GM21526 (cell line): ENCODE results near the gene NFATC4.
"Not testable (repeated sequence)": the region's sequence is repeated elsewhere in the genome, so short reads cannot be mapped to it uniquely, and the experiment has no call there.

Experiments used
- ATAC-seq: cut with Tn5 transposase; IDR thresholded peaks from one replicate; pipeline ENCODE4 v1.9.1; 2021; ENCODE audit warnings: moderate library complexity; ENCODE audit not compliant: unreplicated experiment, low FRiP score

Gene NFATC4

DNA sequence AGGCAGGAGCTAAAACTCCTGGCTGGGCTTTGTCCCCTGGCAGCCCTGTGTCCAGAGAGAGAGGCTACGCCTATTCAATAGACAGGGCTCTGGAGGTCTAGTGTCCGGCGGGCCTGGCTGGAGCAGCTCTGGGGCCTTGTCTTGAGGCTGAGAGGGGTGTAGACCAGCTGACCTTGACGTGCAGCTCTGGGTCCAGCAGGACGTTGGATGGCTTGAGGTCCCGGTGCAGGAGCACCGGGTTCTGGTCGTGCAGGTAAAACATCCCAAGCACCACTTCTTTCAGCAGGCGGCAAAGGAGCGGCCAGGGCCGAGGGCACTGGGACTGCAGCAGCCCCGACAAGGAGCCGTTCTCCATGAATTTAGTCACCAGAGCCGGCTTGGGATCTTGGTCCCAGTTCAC is 29.1 kb upstream of the NFATC4 start:
- no peak for ATAC-seq

DNA sequence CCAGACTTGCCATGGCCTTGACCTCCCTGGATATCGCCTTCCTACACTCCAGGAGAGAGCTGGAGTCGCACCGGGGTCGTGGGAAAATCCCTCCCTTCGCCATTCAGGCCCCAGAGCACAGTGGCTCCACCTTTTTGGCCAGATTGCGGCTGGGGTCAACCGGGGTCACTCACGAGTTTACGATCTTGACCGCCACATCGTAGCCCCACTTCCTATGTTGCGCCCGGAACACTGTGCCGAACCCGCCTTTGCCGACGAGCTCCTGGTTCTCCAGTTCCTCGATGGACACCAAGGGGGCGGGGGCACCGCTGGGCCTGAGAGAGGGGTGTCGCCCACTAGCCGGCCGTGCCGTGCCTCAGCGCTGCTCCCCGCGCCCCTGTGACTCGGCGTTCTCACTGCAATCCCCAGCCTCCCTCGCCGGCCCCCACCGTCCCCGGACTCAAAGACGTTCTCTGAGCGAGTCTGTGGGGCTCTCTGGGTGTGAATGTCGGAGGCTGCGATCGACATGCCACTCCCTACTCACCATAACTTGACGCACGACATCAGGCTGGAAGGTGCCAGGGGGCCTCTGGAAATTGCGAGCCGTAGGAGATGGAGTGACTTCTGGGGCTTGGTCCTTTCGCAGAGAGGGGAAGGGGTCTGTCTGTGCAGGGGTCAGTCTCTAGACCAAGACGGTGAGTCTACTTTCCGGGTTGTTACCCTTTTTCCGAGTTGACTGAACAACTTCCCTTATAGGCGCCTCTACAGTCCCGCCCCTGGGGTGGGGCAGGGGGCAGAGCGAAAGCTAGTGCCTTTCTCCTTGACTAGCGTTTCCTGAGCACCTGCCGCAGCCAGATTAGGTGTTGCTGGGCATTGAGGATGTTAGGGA is 28.5 kb upstream of the NFATC4 start, which contains the start of gene RIPK3:
Gene RIPK3 (minus strand): TSS at position 708 of the 868 bp plus-strand sequence. CDS start 165 bp downstream, at position 543.
- peak; percentile 73 for ATAC-seq

DNA sequence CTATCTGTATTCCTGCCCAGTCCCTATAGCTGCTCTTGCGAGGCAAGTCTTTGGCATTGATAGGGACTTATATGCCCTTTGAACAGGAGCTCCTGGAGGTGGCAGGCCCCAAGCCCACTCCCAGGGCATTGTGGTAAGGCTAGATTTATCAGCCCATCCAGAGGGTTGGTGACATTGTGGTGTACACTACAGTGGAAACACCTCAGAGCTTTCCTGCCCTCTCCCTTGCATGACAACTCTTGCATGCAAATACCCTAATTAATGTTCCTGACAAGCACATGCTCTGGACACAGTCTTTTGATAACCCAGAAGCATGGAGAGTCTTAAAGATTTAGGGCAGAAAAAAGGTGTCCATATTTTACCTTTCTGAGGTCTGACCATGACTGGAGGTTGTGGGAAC is 27.4 kb upstream of the NFATC4 start:
- no peak for ATAC-seq

DNA sequence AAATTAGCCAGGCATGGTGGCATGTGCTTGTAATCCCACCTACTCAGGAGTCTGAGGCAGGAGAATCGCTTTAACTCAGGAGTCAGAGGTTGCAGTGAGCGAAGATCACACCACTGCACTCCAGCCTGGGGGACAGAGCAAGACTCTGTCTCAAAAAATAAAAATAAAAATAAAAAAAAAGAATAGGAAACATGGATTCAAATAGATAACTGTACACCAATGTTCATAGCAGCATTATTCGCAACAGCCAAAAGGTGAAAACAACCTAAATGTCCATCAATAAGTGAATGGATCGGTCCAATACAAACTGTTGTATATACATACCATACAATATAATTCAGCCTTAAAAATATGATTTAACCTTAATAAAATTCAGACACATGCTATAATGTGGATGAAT is 25.1 kb upstream of the NFATC4 start:
- ATAC-seq: no peak

DNA sequence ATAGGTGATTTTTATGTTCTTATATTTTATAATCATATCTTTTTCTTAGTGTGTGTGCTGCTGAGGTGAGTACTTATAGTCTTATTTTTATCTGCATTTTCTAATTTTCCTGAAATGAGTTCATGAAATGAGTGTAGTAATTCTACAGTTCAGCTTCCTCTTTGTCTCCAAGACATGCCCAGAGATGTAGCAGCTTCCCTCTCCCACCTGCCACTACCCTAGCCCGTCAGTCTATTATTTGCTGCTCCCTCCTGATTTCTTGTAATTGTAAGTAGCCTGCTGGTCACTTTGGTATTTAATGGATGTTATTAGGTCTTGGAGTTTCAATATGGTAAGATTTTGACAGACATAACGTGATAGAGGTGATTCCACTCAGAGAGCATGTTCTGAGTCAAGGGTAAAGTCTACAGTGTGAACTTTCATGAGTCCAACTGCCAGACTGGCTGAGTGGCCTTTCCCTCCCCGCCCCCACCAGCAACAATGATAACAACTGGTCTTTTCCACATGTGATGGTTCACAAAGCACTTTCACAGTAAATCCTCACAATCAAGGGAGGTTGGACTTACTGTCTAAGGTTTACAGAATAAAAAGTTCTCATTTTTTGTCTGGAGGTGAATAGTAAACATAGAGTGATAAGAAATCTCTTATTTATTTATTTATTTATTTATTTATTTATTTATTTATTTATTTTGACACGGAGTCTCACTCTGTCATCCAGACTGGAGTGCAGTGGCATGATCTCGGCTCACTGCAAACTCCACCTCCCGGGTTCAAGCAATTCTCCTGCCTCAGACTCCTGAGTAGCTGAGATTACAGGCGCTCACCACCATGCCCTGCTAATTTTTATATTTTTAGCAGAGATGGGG is 24.0 kb upstream of the NFATC4 start:
- no peak for ATAC-seq

DNA sequence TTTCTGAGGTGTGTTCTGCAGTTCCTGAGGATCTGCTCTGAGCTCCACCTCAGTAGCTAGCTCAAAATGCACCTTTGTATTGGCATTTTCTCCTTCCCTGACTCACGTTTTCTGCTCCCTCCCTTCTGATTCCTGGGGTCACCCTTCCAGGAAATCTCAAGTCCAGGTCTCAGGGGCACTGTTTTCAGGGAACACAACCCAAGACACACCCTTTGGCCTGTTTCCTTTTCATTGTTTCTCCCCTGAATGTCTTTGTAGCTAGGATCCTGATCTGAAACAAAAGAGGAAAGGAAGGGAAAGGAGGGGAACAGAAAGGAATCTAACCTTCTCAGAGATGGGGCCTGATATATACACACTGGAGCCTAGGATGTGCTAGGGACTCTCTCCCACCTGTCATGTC is 20.9 kb upstream of the NFATC4 start:
- no peak for ATAC-seq

- no peak for ATAC-seq
Measured at GRCh38 chr14:24348186-24348585, 19.8 kb upstream of the NFATC4 start.

DNA sequence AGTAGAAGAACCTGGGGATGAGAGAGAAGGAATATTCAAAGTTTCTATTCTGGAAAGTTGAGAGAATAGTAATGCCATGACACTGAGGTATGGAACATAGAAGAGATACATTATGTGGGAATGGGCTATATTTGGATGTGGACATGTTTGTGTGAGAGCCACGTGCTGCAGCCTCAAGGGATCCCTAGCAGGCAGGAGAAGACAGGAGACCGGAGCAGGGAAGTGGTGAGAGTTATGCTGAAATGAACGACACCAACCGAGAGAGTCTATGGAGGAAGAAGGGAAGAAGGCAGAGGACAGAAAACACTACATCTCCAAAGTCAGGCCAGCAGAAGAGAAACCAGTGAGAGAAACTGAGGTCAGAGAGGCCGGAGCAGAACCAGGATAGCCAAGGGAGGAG is 18.2 kb upstream of the NFATC4 start:
- ATAC-seq: no peak

- no peak for ATAC-seq
Measured at GRCh38 chr14:24351517-24351916, 16.5 kb upstream of the NFATC4 start.

DNA sequence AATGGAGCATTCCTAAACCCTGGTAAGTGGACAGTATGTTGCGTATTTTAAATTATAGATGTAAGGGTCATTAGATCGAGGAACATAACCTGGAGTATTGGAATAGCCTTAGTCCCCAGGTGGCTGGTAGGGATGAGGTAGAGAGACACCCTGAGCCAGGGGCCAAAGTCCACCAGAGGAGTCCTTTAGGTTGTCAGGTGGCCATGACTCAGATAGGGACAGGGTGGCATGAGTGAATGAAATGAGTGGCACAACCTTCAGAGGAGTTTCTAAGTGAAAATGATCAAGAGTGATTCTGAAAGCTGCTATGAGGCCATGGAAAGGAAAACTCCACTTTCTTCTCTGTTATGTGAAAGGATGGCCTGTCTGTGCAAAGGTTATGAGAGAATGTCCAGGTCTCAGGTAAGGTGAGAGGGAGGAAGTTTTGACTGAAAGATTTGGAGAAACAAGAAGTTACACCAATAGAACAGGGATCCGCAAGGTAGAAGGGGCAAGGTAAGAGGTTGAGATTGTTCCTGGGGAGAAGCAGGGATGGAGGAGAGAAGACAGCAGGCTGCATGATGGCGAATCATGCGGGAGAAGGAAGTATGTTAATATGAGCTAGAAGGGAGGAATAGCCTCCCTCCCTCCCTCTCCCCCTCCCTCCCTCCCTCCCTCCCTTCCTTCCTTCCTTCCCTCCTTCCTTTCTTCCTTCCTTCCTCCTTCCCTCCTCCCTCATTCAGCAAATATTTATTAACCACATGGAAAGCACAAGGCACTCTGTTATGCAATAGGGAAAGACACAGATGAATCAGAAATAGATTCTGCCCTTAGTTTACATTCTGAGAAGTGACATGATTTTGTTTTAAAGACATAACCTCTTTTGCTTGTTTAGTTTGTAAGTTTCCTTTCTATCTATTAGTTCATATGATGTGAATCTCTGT is 14.2 kb upstream of the NFATC4 start:
- no peak for ATAC-seq

DNA sequence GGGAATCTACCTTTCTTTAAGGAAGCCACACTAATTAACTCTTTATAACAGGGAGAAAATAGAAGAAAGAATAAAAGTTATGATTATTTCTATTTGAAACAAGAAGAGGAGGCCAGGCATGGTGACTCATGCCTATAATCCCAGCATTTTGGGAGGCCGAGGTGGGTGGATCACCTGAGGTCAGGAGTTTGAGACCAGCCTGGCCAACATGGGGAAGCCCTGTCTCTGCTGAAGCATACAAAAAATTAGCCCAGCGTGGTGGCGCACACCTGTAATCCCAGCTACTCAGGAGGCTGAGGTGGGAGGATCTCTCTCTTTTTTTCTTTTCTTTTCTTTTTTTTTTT is 13.5 kb upstream of the NFATC4 start:
- ATAC-seq: not testable (repeated sequence)

- ATAC-seq: no peak
Measured at GRCh38 chr14:24355009-24355408, 13.0 kb upstream of the NFATC4 start.

- ATAC-seq: no peak
Measured at GRCh38 chr14:24356208-24356607, 11.8 kb upstream of the NFATC4 start.

DNA sequence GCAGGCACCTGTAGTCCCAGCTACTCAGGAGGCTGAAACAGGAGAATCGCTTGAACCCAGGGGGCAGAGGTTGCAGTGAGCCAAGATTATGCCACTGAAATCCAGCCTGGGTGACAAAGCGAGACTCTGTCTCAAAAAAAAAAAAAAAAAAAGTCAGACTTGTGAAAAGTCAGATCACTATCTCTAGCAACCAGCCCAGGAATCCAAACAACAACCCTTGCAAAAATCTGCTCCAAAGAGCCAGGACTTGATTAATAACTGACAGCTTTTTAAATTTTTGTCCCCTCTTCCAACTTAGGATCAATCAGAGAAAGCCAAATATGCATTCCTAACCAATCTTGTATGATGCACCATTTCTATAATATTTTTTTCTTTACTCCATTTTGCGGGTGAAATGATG is 7.7 kb upstream of the NFATC4 start:
- ATAC-seq: no peak

DNA sequence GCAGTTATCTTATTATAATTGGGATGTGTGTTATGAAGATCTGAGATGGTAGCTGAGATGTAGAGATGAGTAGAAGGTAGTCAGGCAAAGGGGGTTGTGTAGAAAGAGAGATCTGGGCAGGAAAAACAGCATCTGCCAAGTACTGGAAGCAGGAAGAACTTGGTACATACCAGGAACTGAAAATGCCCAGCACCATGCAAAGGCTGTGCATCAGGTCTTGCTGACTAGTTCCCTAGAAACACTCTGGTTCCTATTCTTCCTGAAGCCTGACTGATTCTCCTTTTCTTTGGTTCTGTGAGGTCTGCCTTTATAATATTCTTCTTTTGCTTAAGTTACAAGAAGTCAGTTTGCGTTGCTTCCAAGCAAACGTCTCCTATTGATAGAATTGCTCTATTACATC is 6.7 kb upstream of the NFATC4 start:
- no peak for ATAC-seq

- no peak for ATAC-seq
Measured at GRCh38 chr14:24362241-24362960, 5.6 kb upstream of the NFATC4 start.

DNA sequence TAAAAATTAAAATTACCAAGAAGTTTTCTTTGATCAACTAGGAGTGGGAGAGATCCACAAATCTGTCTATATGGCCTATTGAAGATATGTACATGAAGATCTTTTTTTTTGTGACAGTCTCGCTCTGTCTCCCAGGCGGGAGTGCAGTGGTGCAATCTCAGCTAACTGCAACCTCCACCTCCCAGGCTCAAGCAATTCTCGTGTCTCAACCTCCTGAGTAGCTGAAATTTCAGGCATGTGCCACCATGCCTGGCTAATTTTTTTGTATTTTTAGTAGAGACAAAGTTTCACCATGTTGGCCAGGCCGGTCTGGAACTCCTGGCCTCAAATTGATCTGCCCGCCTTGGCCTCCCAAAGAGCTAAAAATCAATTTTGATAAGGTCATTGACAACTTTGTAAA is 4.6 kb upstream of the NFATC4 start:
- ATAC-seq: no peak

GRCh38 chr14:24364841-24365240 is 3.1 kb upstream of the NFATC4 start:
- ATAC-seq: no peak

DNA sequence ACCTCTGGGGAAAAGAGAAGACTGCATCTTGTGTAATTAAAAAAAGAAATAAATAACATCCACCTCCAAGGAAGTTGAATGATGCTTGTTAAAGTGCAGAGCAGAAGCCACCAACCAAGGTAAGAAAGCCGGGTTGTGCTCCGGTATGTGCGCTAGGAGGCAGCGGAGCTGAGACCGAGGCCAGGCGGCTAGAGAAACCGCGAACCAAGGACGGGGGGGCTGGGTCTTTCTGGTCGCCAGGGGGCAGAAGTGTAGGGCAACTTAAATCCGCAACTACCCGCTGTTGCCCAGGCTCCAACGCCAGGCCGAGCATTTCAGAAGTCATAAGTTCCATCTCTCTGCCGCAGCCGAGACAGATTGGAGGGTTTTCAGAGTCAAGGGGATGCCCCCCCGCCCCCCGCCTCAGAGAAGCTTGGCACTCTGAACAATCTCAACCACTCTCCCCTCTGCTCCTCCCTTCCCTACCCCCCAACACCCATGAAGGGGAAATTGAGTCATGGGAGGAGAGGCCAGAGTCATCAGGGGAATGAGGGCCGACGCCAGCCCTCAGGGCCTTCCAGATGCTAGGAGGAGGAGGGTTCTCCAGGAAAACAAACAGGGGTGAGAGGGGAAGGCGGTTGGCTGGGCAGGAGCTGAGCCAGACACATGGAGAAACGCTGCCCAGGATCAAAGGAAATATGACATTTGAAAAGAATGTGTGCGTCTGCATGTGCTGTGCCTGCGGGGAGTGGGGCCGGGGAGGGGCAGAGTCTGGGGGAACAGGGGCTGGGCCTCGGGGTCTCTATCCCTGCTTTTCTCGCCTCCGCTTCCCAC is 2.2 kb upstream of the NFATC4 start:
- ATAC-seq: no peak
